ENCODE results near the gene GATA1.

The GATA1 gene

GRCh38 chrX:48786341-48786800 lies at the start of gene GATA1:
Gene GATA1 (plus strand): TSS chrX:48786590. CDS start chrX:48791110, 4,520 bp downstream.
- DNase-seq = no peak

GRCh38 chrX:48736878-48737212 lies 49.5 kb upstream of the GATA1 start:
- no peak for DNase-seq

GRCh38 chrX:48737213-48737938 lies 49.0 kb upstream of the GATA1 start:
- DNase-seq = peak; percentile 96

- no peak for DNase-seq
Observed at GRCh38 chrX:48737940-48738339, 48.5 kb upstream of the GATA1 start.

- no peak for DNase-seq
Observed at GRCh38 chrX:48741834-48742233, 44.6 kb upstream of the GATA1 start.

- DNase-seq = no peak
Observed at GRCh38 chrX:48745222-48745621, 41.2 kb upstream of the GATA1 start.

- peak; percentile 81 for DNase-seq
Observed at GRCh38 chrX:48747415-48748016, 38.9 kb upstream of the GATA1 start.

GRCh38 chrX:48749182-48749581 lies 37.2 kb upstream of the GATA1 start:
- no peak for DNase-seq

- no peak for DNase-seq
Observed at GRCh38 chrX:48751343-48751742, 35.0 kb upstream of the GATA1 start.

GRCh38 chrX:48752498-48752897 lies 33.9 kb upstream of the GATA1 start:
- DNase-seq = no peak

- DNase-seq = no peak
Observed at GRCh38 chrX:48753708-48754228, 32.6 kb upstream of the GATA1 start.

- no peak for DNase-seq
Observed at GRCh38 chrX:48754238-48754637, 32.2 kb upstream of the GATA1 start.

- peak; percentile 69 for DNase-seq
Observed at GRCh38 chrX:48761674-48762471, 24.5 kb upstream of the GATA1 start, which contains the start of gene GLOD5. Gene GLOD5 (plus strand): TSS chrX:48761747. CDS start chrX:48761791, 44 bp downstream.

GRCh38 chrX:48769230-48769629 lies 17.2 kb upstream of the GATA1 start:
- no peak for DNase-seq

GRCh38 chrX:48770296-48770695 lies 16.1 kb upstream of the GATA1 start:
- no peak for DNase-seq

- DNase-seq = no peak
Observed at GRCh38 chrX:48772602-48773001, 13.8 kb upstream of the GATA1 start.

- DNase-seq = no peak
Observed at GRCh38 chrX:48776818-48777439, 9.5 kb upstream of the GATA1 start.

- no peak for DNase-seq
Observed at GRCh38 chrX:48779399-48779798, 7.0 kb upstream of the GATA1 start.

GRCh38 chrX:48781705-48782104 lies 4.7 kb upstream of the GATA1 start:
- DNase-seq = no peak

GRCh38 chrX:48782216-48782615 lies 4.2 kb upstream of the GATA1 start:
- no peak for DNase-seq

GRCh38 chrX:48782795-48783194 lies 3.6 kb upstream of the GATA1 start:
- no peak for DNase-seq

GRCh38 chrX:48784726-48785125 lies 1.7 kb upstream of the GATA1 start:
- DNase-seq = no peak

GRCh38 chrX:48785186-48785539 lies 1.2 kb upstream of the GATA1 start:
- no peak for DNase-seq

All from NCI-H2171 treated with DMSO at 0.1 percent for 48 hours (cell line).